ENCODE data around the gene MST1.
A peak's percentile ranks its signal among the peaks of the same experiment; 100 is the strongest.

MST1 gene

GRCh38 chr3:49655731-49656285, 33.5 kb downstream of the MST1 start:
- ATAC-seq (ENCODE audit: low read depth), result no peak
- Mint-ChIP-seq H3K27ac (no peak overlapping the region), H3K4me3 (no peak overlapping the region), H3K36me3 (no peaks in the 10 kb centered on the region), H3K4me1 (peaks cover 9% of the 10 kb centered on the region), H3K27me3 (peaks cover 5% of the 10 kb centered on the region), H3K9me3 (no peaks in the 10 kb centered on the region)
- no peak for DNase-seq (ENCODE audit: low spot score in 2 of 2)

- ATAC-seq (ENCODE audit: low read depth), result peak; percentile 87
Measured at GRCh38 chr3:49654955-49655556, 34.2 kb downstream of the MST1 start.

GRCh38 chr3:49654176-49654825, 35.0 kb downstream of the MST1 start:
- Mint-ChIP-seq H3K36me3 (no peaks in the 10 kb centered on the region), H3K9me3 (no peaks in the 10 kb centered on the region), H3K4me3 (no peak overlapping the region), H3K27me3 (peaks cover 5% of the 10 kb centered on the region), H3K4me1 (peaks cover 9% of the 10 kb centered on the region), H3K27ac (no peak overlapping the region)
- ATAC-seq (ENCODE audit: low read depth) (no peak), DNase-seq (ENCODE audit: low spot score in 2 of 2) (no peak)

More at GRCh38 chr3:49654955-49655556, 34.2 kb downstream of the MST1 start:
- H3K36me3 Mint-ChIP-seq, result no peaks in the 10 kb centered on the region
- H3K27me3 Mint-ChIP-seq, result peaks cover 5% of the 10 kb centered on the region
- H3K4me1 Mint-ChIP-seq, result peaks cover 9% of the 10 kb centered on the region
- DNase-seq (ENCODE audit: low spot score in 2 of 2), result peak in 1 of 2 donors; percentile 14
- H3K9me3 Mint-ChIP-seq, result no peaks in the 10 kb centered on the region
- H3K4me3 Mint-ChIP-seq, result no peak overlapping the region
- H3K27ac Mint-ChIP-seq, result no peak overlapping the region

- ATAC-seq (ENCODE audit: low read depth) (no peak), DNase-seq (ENCODE audit: low spot score in 2 of 2) (no peak)
- peaks cover 4% of the 10 kb centered on the region for H3K27me3 Mint-ChIP-seq
- H3K27ac Mint-ChIP-seq, result no peak overlapping the region
- peaks cover 9% of the 10 kb centered on the region for H3K4me1 Mint-ChIP-seq
- no peaks in the 10 kb centered on the region for H3K36me3 Mint-ChIP-seq
- no peak overlapping the region for H3K4me3 Mint-ChIP-seq
- H3K9me3 Mint-ChIP-seq, result no peaks in the 10 kb centered on the region
Measured at GRCh38 chr3:49653621-49654020, 35.7 kb downstream of the MST1 start.

- Mint-ChIP-seq H3K27ac (no peak overlapping the region), H3K27me3 (peaks cover 3% of the 10 kb centered on the region), H3K36me3 (no peaks in the 10 kb centered on the region), H3K4me1 (peaks cover 9% of the 10 kb centered on the region), H3K4me3 (no peak overlapping the region), H3K9me3 (no peaks in the 10 kb centered on the region)
- no peak for ATAC-seq (ENCODE audit: low read depth)
- no peak for DNase-seq (ENCODE audit: low spot score in 2 of 2)
Measured at GRCh38 chr3:49652903-49653415, 36.3 kb downstream of the MST1 start.

GRCh38 chr3:49652218-49652902, 36.9 kb downstream of the MST1 start:
- ATAC-seq (ENCODE audit: low read depth) (no peak), DNase-seq (ENCODE audit: low spot score in 2 of 2) (no peak)
- Mint-ChIP-seq H3K27me3 (peaks cover 3% of the 10 kb centered on the region), H3K4me1 (peaks cover 9% of the 10 kb centered on the region), H3K9me3 (no peaks in the 10 kb centered on the region), H3K36me3 (no peaks in the 10 kb centered on the region), H3K4me3 (no peak overlapping the region), H3K27ac (no peak overlapping the region)

- ATAC-seq (ENCODE audit: low read depth) (no peak), DNase-seq (ENCODE audit: low spot score in 2 of 2) (no peak)
- Mint-ChIP-seq H3K36me3 (no peaks in the 10 kb centered on the region), H3K27me3 (peaks cover 3% of the 10 kb centered on the region), H3K4me3 (no peak overlapping the region), H3K4me1 (peaks cover 6% of the 10 kb centered on the region), H3K9me3 (no peaks in the 10 kb centered on the region), H3K27ac (no peak overlapping the region)
Measured at GRCh38 chr3:49650637-49651036, 38.6 kb downstream of the MST1 start.

- DNase-seq (ENCODE audit: low spot score in 2 of 2) (no peak), ATAC-seq (ENCODE audit: low read depth) (no peak)
- H3K4me1 Mint-ChIP-seq, result peaks cover 6% of the 10 kb centered on the region
- H3K27ac Mint-ChIP-seq, result no peak overlapping the region
- H3K27me3 Mint-ChIP-seq, result peaks cover 4% of the 10 kb centered on the region
- no peak overlapping the region for H3K4me3 Mint-ChIP-seq
- no peaks in the 10 kb centered on the region for H3K9me3 Mint-ChIP-seq
- H3K36me3 Mint-ChIP-seq, result no peaks in the 10 kb centered on the region
Measured at GRCh38 chr3:49650177-49650576, 39.1 kb downstream of the MST1 start.

- Mint-ChIP-seq H3K9me3 (no peaks in the 10 kb centered on the region), H3K27me3 (peaks cover 4% of the 10 kb centered on the region), H3K27ac (no peak overlapping the region), H3K36me3 (no peaks in the 10 kb centered on the region), H3K4me3 (no peak overlapping the region), H3K4me1 (peaks cover 2% of the 10 kb centered on the region)
- ATAC-seq (ENCODE audit: low read depth) (no peak), DNase-seq (ENCODE audit: low spot score in 2 of 2) (no peak)
Measured at GRCh38 chr3:49649576-49649975, 39.7 kb downstream of the MST1 start.

- Mint-ChIP-seq H3K27ac (no peak overlapping the region), H3K36me3 (no peaks in the 10 kb centered on the region), H3K4me1 (no peaks in the 10 kb centered on the region), H3K9me3 (no peaks in the 10 kb centered on the region), H3K27me3 (peaks cover 4% of the 10 kb centered on the region), H3K4me3 (no peak overlapping the region)
- no peak for ATAC-seq (ENCODE audit: low read depth)
- DNase-seq (ENCODE audit: low spot score in 2 of 2), result no peak
Measured at GRCh38 chr3:49648354-49649019, 40.8 kb downstream of the MST1 start.

- ATAC-seq (ENCODE audit: low read depth), result no peak
- Mint-ChIP-seq H3K27me3 (peaks cover 3% of the 10 kb centered on the region), H3K36me3 (no peaks in the 10 kb centered on the region), H3K4me3 (no peak overlapping the region), H3K27ac (no peak overlapping the region), H3K9me3 (no peaks in the 10 kb centered on the region), H3K4me1 (no peaks in the 10 kb centered on the region)
- no peak for DNase-seq (ENCODE audit: low spot score in 2 of 2)
Measured at GRCh38 chr3:49647741-49648140, 41.5 kb downstream of the MST1 start.

- no peaks in the 10 kb centered on the region for H3K36me3 Mint-ChIP-seq
- no peaks in the 10 kb centered on the region for H3K4me1 Mint-ChIP-seq
- ATAC-seq (ENCODE audit: low read depth), result no peak
- peaks cover 2% of the 10 kb centered on the region for H3K27me3 Mint-ChIP-seq
- DNase-seq (ENCODE audit: low spot score in 2 of 2), result no peak
- H3K4me3 Mint-ChIP-seq, result no peak overlapping the region
- H3K27ac Mint-ChIP-seq, result no peak overlapping the region
- H3K9me3 Mint-ChIP-seq, result no peaks in the 10 kb centered on the region
Measured at GRCh38 chr3:49646236-49646635, 43.0 kb downstream of the MST1 start.

- Mint-ChIP-seq H3K4me1 (no peaks in the 10 kb centered on the region), H3K36me3 (no peaks in the 10 kb centered on the region), H3K27me3 (peaks cover 4% of the 10 kb centered on the region), H3K4me3 (no peak overlapping the region), H3K27ac (no peak overlapping the region), H3K9me3 (no peaks in the 10 kb centered on the region)
- ATAC-seq (ENCODE audit: low read depth) (no peak), DNase-seq (ENCODE audit: low spot score in 2 of 2) (no peak)
Measured at GRCh38 chr3:49644684-49645083, 44.6 kb downstream of the MST1 start.

- Mint-ChIP-seq H3K36me3 (no peaks in the 10 kb centered on the region), H3K27me3 (peaks cover 4% of the 10 kb centered on the region), H3K4me1 (no peaks in the 10 kb centered on the region), H3K4me3 (no peak overlapping the region), H3K27ac (no peak overlapping the region), H3K9me3 (no peaks in the 10 kb centered on the region)
- no peak for ATAC-seq (ENCODE audit: low read depth)
- no peak for DNase-seq (ENCODE audit: low spot score in 2 of 2)
Measured at GRCh38 chr3:49642708-49643145, 46.5 kb downstream of the MST1 start.

Measured in memory B cell (primary cell).